GM18498 (cell line): ENCODE measurements around the gene PHF21A.
"Not testable (repeated sequence)": the region's sequence is repeated elsewhere in the genome, so short reads cannot be mapped to it uniquely, and the experiment has no call there.

Experiments
- ATAC-seq: cut with Tn5 transposase; IDR thresholded peaks from one replicate; pipeline ENCODE4 v1.9.1; 2021; ENCODE audit warnings: mild to moderate bottlenecking, moderate library complexity; ENCODE audit not compliant: unreplicated experiment

PHF21A gene

DNA sequence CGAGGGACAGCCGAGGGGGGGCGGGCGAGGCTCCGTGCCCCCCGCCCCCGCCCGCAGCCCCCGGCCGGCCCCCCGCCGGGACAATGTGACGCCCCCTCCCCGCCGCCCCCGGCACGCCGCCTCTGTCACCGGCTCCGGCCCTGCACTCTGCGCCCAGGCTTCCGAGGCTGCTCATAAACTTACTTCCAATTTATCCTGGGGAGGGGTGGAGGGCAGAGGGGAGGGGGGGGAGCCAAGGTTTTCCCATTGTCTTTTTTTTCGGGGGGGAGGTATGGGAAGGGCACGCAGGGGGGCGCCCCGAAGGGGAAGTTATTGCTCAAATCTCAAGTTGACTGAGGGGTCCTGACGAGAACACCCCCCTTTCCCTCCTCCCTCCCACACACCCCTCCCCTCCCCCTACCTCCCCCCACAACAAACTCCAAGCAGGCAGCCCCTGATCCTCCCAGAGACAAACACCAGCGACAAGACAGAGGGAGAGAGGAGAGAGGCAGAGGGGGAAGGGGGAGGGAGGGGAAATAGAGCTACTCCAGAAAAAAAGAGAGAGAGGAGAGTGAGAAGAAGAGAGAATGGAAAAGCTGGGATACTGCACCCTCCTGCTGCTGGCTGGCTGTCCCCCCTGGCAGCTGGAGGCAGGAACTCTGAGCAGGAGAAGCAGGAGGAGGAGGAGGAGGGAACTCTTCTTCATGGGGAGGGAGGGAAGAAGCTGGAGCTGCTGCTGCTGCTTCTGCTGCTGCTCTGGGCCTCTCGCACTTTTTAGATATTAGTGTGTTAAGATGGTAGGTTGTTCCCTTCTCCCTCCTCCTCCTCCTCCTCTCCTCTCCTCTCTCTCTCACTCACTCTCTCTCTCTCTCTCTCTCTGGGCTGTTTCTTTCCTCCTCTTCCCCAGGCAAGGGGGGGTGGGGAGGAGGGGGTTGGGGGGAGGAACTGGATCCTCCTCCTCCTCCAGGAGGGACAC, 631 bp downstream of the PHF21A start:
- ATAC-seq, result peak; percentile 1

DNA sequence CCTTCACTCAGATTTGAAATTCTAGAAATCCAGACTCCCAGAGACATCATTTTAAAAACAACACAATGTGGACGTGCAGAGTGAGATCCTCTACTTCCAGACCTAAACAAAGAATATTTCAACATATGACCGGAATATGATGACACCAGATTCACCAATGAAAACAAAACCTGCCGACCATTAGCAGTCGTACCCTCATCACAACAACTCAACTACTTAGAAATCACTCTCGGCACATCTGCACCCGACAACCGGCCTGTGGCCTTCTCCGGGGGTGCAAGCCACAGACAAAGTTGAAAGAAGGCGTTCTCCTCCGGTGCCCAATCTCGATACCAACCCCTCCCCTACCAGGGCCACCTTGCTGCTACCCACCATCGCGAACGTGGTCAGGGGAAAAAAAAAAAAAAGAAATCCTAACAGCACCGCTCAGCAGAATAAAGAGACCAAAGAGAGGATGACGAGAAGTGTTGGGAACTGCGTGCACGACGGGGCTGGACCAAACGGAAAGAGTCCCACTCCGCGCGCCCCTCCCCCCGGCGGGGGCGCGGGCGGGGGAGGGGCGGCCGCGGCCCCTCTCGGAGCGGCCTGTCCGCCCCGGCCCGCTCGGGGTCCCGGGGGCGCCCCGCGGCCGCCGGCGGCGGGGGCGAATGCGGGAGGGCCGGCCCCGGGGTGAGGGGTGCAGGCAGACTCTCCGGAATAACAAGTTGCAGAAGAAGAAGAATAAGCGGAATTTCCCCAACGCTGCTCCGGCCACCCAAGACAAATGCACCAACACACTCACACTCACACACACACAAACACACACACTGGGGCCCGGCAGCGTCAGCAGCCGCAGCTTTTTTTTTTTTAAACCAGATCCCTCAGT, 1.7 kb downstream of the PHF21A start:
- no peak for ATAC-seq

DNA sequence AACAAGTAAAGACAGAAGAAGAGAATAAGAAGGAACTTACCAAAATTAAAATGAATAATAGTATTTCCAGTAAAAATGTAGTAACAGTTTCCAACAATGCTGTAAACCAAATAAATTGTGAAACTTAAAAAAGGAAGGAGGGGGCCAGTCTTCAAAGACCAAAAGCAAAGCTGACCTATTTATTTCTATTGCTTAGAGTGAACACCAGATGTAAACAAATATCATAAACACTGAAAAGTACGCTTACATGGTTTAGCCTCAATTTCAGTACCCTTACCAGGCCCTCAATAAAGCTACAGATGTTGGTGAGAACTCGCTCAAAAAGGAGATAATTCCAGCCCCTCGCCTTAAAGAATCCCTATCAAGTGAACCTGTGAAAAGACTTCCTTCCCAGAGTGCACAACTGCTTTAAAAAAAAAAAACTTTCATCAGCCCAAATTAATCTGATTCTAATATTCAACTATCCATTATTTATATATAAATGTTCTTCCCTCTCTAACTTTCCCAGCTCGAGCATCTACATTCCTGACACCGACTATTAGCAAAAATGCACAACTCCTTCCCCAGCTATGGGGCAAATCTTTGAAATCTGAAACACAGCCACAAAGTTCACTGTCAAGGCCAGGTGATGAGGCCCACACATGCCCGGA, 2.4 kb downstream of the PHF21A start:
- no peak for ATAC-seq

DNA sequence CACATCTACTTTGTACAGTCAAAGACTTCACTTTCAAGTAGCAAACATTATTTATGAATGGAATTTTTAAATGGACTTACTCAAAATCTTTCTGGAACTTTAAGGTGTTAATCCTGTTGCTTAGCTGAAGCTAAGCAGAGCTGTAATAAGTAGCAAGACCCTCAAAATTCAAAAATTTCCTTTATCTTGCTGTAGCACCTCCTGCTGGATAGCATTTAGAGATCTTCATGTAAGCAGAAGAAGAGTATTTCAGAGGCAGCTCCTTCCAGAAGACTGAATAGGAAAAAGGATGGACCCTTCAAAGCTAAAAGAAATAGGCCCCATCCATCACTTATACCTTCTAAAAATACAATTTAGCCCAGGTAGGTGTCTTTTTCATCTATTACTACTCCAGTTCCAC, 3.4 kb downstream of the PHF21A start:
- no peak for ATAC-seq

DNA sequence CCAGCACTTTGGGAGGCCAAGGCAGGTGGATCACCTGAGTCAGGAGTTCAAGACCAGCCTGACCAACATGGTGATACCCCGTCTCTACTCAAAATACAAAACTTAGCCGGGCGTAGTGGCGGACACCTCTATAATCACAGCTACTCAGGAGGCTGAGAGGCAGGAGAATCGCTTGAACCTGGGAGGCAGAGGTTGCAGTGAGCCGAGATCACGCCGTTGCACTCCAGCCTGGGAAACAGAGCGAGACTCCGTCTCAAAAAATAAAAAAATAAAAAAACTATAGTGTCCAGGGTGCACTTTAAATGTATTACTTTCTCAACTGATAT, 4.6 kb downstream of the PHF21A start:
- not testable (repeated sequence) for ATAC-seq

DNA sequence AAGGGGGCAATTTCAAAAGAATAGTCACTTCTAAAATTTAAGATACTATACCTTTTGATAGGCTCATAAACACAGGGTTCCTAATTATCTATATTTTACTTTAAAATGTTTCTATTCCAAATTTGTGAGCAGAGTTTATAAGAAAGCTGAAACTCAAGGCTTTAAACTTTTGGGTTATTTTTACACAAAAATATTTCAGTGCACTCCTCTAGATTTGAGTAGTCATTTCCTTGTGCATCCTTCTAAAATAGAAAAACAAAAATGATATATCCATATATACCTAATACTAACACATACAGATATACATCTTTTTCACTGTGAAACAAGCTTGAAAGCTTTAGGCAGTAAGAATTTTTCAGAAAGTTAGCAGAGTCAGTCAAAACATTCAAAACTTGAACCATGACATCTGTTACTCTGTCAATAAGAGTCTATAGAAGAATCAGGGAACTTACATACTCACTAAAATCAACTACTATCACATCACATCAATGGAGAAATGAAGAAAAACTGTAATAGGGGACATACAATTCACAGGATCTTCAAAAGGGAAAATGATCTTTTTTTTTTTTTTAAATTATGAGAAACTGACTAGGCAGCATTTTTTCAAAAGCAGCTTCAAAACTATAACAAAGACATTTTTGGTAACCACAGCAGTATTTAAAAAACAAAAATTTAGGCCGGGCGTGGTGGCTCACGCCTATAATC, 5.1 kb downstream of the PHF21A start:
- ATAC-seq, result no peak

DNA sequence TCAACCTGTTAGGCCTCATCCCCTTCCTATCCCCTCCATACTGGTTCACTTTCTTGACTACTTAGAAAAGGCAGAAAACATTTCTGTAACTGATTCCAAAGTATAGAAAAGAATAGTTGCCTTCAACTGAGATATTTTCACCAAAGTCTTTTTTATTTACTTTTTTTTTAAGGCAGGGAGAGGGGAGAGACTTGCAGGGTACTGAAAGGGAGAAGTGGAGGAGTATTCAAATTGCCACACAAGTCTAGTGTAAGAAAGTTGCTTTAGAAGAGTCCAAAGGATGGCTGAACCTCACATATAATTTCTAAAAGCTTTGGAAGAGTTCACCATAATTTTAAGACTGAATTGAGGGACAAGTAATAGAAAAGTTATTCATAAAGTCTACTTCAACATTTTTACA, 6.3 kb downstream of the PHF21A start:
- no peak for ATAC-seq

DNA sequence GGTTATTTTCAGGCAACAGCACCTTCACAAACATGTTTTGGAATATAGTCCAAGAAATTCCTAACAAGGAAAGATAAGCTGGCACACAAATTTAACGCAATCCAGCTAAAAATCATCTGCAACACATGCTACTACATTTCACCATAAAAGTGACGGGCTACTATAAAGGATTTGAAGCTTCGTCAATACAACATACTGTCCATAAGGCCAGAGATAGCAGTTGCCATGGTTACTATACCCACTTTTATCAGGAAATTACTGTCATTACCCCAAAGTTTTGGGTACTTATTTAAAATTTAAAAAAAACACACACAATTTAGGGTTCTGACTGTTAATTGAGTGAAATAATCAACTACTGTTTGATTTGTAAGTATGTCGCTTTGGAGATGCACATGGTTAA, 6.9 kb downstream of the PHF21A start:
- ATAC-seq, result no peak

DNA sequence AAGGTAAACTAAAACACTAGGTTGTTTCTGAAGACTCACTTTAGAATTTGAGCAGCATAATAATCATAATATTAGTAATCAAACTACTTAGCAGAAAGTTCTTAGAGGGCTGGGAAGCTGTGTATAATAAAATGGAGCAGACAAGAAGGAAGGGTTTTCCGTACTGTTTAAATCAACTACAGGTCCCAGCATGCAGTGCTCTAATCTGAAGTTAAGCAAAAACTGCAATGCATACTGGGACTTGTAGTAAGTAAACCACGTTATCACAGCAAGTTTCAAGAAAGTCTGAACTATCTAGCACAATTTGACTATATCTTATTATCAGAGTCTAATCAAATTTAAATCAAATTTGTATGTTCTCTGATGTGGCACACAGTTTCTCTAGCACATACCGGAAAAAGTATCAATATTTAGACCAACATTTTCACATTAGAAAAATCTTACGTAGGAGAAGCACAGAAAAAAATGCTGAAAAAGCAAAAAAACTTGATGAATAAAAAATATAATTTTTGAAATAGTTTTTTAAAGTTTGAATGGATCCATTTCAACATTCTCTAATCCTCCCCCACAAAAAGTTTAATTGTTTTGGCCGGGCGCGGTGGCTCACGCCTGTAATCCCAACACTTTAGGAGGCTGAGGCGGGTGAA, 8.2 kb downstream of the PHF21A start:
- peak; percentile 68 for ATAC-seq

DNA sequence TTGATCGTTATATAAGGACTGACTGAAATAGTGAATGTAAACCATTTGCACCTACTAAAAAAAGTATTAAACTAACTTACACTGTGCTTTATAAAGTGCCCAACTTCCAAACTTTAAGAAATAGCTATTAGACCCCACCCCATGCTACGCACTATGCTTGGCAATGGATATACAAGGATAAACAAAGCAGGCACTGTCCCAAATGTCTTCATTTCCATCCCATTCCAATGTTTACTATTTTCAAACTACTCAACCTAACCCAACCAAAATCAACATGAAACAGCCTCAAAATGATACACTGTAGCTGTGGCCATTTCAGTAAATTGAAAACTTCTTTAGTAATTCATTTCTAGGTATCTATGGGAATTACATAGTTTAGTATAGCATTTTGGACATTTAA, 12.5 kb downstream of the PHF21A start:
- no peak for ATAC-seq

DNA sequence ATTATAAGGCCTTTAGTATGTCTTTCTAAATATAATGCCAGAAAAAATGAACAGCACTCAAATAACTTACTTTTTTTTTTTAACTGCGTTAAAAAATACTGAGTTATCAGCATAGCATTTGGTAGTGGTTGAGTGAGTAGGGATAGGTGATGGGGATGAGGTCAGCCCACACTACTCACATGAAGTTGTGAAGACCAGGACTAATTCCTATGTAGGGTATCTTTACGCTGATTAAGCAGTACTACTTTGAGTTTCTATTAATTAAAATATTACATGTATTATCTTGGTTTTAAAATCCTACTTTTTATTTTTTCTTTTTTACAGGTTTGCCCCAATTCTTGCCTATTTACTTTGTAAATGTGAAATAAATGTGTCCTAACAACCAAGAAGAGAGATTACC, 13.5 kb downstream of the PHF21A start:
- ATAC-seq, result no peak

DNA sequence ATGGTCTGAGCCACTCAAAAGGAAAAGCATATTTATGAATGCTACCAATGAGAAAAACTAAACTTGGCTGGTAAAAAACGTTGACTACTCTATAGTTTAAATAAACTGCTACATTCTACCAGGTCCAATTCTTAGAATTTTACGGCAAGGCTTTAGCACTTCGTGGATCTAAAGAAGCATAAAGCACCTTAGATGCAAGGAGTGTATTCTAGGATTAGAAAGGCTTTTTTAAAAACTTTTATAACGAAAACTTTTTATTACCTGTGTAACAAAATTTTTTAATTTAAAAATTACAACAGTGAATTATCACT, 13.9 kb downstream of the PHF21A start:
- no peak for ATAC-seq

DNA sequence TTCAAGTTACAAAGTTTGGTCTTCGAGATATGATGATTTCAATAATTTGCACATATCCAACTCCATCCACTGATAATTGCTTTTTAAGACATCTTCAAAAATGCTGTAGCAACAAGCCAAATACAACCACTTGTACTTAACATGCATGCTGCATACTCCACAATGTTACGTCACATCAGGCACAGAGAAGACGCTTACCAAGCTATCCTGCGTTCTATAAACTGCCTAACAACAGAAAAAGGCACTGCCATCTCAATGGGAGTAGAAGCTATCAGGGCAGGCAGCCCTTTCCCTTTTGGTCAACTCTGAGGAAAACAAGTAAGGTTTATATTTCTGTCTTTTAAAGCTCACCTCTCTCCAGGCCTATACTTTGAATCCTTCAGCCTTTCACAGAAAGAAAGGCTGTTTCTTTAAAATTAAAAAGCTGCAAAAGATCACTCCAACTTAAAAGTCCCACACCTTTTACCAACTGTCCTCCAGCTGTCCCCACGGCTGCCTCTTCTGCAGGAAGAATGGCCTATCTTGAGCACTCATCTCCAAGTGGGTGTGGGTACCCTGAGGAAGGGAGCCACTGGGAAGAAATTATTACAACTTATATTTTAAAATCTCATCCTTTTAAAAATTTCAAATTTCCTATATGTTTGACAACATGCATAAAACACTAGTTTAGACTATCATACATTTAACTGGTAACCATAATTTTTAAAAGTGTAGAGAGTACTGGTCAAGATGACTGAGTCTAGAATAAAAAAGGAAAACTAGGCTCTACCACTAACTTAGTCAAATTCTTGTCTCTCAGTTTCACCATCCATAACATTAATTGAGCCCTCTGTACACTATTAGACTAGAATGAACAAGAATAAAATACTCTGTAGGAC, 14.5 kb downstream of the PHF21A start:
- no peak for ATAC-seq

DNA sequence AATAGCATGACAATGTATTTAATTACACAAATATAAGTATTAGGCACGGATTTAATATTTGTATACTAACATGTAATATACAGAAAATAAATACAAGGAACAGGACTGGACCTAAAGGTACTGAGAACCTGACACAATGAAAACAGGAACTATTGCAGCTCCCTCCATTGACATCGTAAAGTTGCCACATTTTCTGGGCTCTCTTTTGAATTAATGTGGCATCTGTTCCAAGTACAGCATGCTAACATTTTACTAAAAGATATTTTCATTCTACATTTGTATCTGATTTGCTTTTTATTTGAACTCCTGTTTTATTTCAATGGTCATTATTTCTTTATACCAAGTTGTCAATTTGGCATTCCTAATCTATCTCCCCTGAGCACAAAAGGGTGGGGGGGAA, 15.3 kb downstream of the PHF21A start:
- no peak for ATAC-seq

DNA sequence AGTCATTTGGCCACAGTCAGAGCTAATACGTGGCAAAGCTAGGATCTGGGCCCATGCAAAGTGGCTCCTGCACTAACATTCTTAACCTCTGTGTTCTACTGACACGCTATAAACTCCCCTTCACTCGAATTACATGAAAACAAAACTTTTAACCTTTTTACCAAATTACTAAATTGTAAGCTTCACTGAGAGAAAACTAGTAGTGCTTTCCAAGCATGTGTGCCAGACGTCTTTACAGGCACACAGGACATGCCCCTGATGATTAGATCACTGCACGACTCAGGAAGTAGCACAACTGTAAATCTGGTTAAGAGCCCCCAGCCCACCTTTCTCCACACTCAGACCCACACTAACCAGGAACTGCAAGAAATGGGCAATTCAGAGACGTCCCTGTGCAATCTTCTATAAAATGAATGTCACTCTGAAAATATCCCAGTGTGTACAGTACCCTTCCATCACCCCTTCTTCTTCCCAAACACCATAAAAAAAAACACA, 16.1 kb downstream of the PHF21A start:
- ATAC-seq, result no peak

DNA sequence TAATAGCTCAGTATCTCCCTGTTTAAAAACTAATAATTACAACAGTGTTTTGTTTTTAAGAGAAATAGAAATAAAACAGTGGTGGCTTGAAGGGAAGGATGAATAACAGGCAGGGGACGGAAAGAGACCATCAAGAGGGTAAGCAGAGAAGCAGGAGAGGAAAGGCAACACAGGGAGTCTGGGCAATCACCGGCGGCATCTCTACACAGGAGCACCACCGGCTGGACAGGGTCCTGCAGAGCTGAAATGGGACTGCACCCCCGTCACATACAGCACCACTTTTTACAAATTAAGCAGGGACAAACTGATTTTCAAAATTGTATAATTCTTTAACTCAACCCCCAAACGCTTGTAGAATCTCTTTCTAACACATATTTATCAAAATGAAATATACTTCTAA, 18.4 kb downstream of the PHF21A start:
- ATAC-seq, result no peak

DNA sequence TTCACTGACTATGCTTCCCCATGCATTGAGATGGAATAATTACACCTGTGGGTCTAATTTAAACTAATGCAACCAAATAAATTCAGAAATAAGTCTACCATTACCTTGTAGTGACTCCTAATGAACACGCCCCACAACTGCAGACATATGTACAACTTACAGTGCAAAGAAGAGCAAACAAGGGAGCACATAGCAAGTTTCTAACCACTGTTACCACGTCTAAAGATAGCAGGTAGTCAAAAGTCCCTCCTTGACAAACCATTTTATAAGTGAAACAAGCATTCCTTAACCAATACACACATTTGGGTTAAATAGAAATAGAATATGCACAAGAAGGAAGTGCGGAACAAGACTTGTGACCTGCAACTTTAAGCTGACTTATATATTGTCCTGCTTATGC, 20.6 kb downstream of the PHF21A start:
- peak; percentile 86 for ATAC-seq

DNA sequence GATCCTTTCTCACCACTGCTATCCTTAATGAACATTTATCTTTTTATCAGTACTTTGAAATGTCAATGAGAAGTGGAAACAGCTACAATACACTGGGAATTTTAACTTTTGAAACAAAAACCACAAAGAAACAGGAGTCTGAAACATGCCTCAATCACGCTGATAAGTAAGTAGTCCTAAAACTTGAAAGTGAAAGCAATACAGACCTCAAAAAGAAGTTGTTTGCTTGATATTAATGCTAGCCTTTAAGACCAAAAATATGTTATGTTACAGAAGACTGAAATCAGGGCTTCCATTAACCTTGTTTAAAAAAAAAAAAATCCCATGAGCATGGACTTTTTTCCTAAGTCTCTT, 21.3 kb downstream of the PHF21A start:
- ATAC-seq, result peak; percentile 39

DNA sequence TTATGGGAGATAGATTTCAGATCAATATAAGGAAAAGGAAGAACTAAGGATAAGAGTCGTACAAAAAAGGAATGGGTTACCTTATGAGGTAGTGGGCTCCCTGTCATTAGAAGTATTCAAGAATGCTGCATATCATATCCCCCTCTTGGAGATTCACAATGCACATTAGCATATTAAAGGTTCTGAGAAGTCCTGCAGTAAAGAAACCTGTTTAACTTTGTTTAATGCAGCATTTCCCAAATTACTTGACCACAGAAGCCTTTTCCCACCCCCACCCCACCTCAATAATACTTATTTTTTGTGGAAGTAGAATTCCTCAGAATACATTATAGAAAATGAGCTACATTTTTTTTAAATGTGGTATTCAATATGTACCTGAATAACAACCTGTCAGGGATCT, 30.9 kb downstream of the PHF21A start:
- no peak for ATAC-seq

DNA sequence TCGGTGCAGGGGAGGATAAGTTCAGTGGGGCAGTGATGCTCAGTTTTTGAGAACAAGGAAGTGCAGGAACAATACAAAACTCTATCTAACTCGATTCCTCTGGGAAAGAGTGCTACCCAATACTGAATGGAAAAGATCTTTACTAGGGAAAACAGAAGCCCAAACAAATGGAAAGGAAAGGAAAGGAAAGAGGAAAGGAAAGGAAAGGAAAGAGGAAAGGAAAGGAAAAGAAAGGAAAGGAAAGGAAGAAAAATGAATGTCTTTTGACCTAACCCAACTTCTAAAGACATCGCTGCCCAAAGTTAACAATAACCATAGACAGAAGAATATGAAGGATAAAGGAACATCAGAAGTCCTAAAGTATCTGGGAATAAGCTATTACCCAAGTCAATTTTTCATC, 41.6 kb downstream of the PHF21A start:
- ATAC-seq, result no peak
